Measurements from ENCODE around the gene EBP.
"Not testable (repeated sequence)": the region's sequence is repeated elsewhere in the genome, so short reads cannot be mapped to it uniquely, and the experiment has no call there.

EBP gene

GRCh38 chrX:48496660-48497059, 24.9 kb upstream of the EBP start:
- DNase-seq = no peak

- DNase-seq = no peak
These were observed 23.7 kb upstream of the EBP start for GRCh38 chrX:48497871-48498270.

GRCh38 chrX:48498374-48498809, 23.2 kb upstream of the EBP start:
- DNase-seq = no peak

GRCh38 chrX:48504261-48504660, 17.3 kb upstream of the EBP start:
- DNase-seq = no peak

- DNase-seq = no peak
These were observed 16.1 kb upstream of the EBP start for GRCh38 chrX:48505481-48505880.

GRCh38 chrX:48507246-48507645, 14.4 kb upstream of the EBP start:
- no peak for DNase-seq

- DNase-seq = peak; percentile 36 to 52
These were observed 13.0 kb upstream of the EBP start, which contains the start of gene PORCN for GRCh38 chrX:48508400-48509244. Gene PORCN, plus strand, starts transcription at chrX:48508992. Its CDS starts 829 bp downstream, at chrX:48509821.

GRCh38 chrX:48509245-48509590, 12.4 kb upstream of the EBP start:
- no peak for DNase-seq

GRCh38 chrX:48509619-48510018, 12.0 kb upstream of the EBP start:
- no peak for DNase-seq

GRCh38 chrX:48511560-48511959, 10.0 kb upstream of the EBP start:
- peak in 1 of 2 experiments; percentile 6 for DNase-seq

GRCh38 chrX:48512371-48512935, 9.2 kb upstream of the EBP start:
- no peak for DNase-seq

GRCh38 chrX:48513670-48514069, 7.9 kb upstream of the EBP start:
- DNase-seq = no peak

- no peak for DNase-seq
These were observed 7.3 kb upstream of the EBP start for GRCh38 chrX:48514126-48514806.

- DNase-seq = no peak
These were observed 6.6 kb upstream of the EBP start for GRCh38 chrX:48514868-48515460.

GRCh38 chrX:48515842-48516241, 5.8 kb upstream of the EBP start:
- DNase-seq = no peak

GRCh38 chrX:48516285-48516684, 5.3 kb upstream of the EBP start:
- DNase-seq = no peak

- no peak for DNase-seq
These were observed 4.6 kb upstream of the EBP start for GRCh38 chrX:48516987-48517386.

- DNase-seq = peak in 1 of 2 experiments; percentile 8
These were observed 2.1 kb upstream of the EBP start for GRCh38 chrX:48519481-48519880.

GRCh38 chrX:48520455-48520854, 1.2 kb upstream of the EBP start:
- DNase-seq = no peak

GRCh38 chrX:48520976-48521352, 644 bp upstream of the EBP start:
- no peak for DNase-seq

- no peak for DNase-seq
These were observed 683 bp downstream of the EBP start for GRCh38 chrX:48522291-48522690.

- no peak for DNase-seq
These were observed 2.1 kb downstream of the EBP start for GRCh38 chrX:48523682-48524081.

- not testable (repeated sequence) for DNase-seq
These were observed 4.2 kb downstream of the EBP start for GRCh38 chrX:48525853-48526252.

GRCh38 chrX:48530736-48531135, 9.1 kb downstream of the EBP start:
- no peak for DNase-seq
